Measurements from ENCODE around the gene NUTM2D.
"Not testable (repeated sequence)": the region's sequence is repeated elsewhere in the genome, so short reads cannot be mapped to it uniquely, and the experiment has no call there.

GRCh38 chr10:87352825-87353224 is 4.7 kb upstream of the NUTM2D start:
- TF ChIP-seq YY1 (IDR thresholded peaks at IDR 0.05; ENCODE audit: insufficient read depth, insufficient read length); SUZ12 (IDR thresholded peaks at IDR 0.05; ENCODE audit: extremely low read depth, insufficient read depth, insufficient read length): not testable (repeated sequence)

Measured in NT2/D1 (cell line).